HK-2 (cell line): ENCODE measurements around the gene KIF26B.

ENCODE experiments used
- DNase-seq: peaks from one replicate; pipeline ENCODE4 v3.0.0-alpha.2; 2018; ENCODE audit not compliant: unreplicated experiment

Gene KIF26B

DNA sequence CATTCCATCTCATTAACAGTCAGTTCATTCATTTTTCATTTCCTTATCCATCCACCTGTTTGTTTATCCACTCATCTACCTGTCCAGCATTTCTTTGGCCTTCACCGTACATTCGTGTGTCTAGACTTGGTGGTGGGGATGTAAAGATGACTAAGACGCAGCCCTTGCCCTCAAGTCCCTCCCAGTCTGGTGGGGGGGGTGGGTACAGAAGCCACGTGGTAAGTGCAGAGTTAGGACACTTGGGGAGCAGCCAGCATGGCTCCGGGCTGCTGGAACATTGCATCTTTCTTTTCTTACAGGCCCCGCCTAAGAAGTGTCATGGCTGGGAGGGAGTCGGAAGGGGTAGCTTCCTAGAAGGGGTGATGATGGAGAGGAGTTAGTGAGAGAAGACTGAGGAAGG lies 17.2 kb downstream of the KIF26B start:
- no peak for DNase-seq

DNA sequence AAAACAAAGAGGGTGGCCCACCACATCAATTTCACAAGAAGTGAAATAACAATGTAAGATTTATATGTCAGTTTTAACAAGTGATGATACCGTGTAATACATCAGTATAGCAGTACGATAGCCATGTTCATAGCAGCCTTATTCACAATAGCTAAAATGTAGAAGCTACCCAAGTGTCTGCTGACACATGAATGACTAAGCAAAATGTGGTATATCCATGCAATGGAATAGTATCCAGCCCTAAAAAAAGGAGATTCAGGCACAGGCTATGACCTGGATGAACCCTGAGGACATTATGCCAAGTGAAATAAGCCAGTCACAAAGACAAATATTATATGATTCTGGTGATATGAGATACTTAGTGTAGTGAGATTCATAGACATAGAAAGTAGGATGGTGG lies 18.0 kb downstream of the KIF26B start:
- no peak for DNase-seq

DNA sequence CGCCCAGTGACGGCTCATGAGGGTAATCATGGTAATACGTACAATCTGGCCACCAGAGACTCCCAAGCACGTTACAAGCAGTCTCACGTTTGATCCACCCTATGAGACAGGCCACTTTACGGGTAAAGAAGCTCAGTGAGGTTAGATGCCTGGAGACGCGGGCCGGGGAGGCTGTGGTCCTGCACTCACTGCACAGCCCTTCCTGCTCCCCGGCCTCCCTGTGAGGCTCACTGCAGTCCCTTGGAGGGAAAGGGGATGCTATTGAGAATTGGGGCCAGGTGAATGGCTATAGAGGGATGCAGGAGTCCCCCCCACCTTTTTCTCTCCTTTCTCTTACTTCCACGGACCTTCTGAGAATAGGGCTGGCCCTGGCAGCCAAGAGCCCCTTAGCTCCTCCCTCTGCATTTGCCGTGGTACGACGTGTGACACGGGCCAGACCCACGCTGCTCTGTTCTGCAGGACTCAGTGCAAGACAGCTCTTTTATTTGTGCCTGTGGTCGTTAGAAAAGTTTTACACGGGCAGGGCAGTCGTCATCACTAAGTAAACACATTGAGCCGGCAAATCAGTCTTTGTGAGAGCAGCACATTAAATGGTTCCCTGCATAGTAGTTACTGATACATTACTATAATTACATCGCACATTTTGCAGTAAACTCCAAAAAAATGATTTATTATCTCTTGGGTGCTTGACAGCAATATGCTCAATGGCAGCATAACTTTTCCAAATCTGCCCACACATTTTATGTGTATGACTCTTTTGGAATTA lies 18.8 kb downstream of the KIF26B start:
- DNase-seq = no peak

DNA sequence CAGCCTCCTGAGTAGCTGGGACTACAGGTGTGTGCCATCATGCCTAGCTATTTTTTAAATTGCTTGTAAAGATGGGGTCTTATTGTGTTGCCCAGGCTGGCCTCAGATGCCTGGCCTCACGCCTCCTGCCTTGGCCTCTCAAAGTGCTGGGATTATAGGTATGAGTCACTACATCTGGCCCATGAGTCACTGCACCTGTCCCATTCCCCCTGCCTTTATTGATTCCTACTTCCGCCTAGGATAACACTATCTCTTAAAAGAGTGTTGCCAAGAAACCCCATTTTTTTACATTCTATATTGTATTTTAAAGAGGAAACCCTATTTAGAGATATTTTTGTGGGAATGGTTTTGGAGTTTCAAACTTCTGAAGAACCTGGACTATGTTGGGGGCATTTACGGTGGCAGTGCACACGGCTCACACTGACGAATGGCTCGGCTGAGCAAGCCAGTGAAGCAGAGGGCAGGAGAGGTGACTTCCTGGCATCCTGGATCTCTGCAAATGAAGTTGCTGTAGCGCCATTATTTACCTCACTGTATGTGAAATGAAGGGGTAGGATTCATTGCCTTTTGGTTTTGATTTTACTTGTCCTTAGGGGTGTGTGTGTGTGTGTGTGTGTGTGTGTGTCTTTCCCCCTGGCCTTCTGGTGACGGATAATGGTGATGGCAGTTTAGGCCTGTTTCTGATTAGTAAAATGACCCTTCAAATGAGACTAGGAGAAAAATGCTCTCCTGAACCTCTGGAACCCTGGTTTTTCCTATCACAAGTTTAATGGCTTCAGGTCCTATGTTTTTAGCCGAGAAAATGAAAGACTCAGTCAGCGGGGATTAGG lies 22.5 kb downstream of the KIF26B start:
- peak; percentile 17 for DNase-seq

DNA sequence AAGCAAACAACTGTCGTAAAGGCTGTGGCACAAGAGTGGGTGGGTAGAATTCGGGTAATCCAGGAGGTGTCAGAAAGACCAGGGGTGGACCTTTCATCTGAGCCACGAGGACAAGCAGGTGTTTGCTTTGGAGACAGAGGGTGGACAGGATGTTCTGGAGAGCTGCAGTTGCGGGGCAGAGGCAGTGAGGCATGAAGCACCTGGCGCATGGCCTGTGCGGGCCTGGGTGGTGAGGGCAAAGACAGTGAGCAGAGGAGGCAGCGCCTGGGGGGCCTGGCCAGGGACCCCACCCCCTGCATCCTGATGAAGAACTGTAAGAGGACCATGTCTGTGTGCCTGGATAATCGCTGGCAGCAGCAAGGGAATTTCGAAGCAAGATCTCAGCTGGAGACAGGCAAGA lies 24.9 kb downstream of the KIF26B start:
- DNase-seq = peak; percentile 11

DNA sequence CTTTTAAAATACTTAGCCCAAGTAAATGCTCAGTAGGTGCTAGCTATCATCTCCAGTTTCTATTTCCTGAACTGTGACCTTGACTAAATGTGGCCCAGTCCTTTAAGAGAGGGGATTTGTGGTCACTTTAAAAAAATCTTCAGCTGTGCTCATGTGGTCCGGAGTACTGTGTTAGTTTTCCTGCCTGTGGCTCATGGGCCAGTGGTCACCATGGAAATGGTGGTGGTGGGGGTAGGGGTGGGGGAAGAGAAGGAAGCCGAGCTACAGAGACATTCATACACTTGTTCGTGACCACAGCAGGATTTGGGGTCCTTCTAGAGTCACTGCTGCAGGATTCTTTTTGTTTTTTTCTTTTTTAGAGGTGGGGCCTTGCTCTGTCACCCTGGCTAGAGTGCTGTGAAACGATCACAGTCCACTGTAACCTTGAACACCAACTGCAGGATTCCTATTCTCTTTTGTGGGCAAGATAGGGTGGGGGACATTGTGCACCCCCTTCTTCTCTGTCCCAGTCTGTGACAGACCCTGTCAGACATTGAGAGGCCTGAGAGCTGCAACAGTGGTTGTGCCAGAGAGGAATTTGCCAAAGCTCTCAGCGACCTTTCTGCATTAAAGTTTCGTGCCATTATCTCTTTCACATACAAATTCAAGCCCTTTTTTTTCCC lies 25.8 kb downstream of the KIF26B start:
- DNase-seq = peak; percentile 49

DNA sequence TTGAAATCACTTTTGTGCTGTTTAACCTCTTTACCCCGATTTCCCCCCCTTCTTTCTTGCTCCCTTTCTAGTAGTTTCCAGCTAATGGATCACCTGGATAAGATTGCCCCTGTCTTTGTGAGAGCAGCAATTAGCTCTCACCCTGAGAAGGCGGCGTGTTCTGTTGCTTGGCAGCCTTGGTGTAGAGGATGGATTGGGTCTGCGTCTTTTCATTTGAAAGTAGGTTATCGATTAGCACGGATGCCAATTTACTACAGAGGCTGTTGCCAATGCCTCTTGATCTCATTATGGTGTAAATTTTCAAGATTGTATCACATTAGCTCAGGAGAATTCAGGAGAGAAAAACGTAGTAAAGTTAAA lies 26.4 kb downstream of the KIF26B start:
- DNase-seq = no peak

DNA sequence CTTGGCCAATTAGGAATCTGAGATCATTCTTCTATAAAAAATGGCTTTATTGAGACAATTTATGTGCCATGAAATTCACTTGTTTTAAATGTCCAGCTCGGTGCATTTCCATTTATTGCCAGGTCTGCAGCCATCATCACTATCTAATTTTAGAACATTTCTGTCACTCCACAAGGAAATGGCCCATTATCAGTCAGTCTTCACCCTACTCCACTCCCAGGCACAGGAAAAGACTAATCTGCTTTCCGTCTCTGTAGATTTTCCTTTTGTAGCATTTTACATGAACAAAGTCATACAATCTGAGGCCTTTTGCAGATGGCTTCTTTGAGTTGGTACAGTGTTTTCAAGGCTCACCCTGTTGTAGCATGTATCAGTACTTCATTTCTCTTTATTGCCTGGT lies 27.2 kb downstream of the KIF26B start:
- DNase-seq = no peak

DNA sequence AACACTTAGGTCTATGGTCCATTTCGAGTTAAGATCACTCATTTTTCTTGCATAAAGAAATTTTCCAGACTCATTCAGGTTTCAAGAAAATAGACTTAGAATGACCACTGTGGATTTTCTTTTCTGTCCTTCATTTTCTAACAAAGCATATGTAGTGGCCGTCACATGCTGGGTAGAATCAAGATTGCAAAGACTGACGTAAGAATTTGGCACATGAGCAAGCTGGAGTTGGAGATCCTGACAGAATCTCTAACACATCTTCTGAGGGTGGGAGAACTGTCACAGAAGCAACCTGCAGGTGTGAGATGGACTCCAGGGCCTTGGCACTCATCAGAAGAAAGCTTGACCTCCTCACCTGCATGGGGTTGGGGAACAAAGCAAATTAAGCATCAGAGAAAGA lies 28.6 kb downstream of the KIF26B start:
- no peak for DNase-seq

DNA sequence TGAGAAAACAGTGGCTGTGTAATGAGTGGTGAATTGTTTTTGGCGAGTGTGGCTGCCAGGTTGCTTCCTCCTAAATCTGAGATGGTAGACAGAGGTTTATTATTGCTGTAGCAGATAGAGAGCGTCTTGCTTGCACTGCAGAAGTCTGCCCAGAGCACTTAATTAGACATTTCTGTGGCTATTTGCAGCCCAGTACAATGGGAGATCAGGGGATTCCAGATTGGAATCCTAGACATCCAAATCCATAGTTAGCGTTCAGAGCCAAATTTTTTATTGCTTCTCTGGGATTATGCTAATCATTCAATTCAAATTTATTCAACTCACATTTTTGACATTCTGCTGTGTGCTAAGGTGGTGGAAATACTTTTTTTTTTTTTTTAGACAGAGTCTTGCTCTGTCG lies 30.0 kb downstream of the KIF26B start:
- no peak for DNase-seq

DNA sequence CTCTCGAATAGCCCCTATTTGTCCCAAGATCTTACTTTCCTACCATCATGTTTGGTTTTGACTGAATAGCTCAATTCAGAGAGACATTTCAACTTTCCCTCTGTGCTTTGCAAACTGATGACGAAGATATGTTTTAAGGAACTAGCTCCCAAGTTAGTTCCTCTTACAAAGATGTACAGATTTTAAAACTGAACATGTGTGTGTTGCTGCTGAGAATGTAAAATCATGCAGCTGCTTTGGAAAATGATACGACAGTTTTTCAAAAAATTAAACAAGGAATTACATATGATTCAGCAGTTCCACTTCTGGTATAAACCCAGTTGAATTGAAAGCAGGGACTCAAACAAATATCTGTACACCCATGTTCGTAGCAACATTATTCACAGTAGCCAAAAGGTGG lies 33.6 kb downstream of the KIF26B start:
- DNase-seq = no peak

DNA sequence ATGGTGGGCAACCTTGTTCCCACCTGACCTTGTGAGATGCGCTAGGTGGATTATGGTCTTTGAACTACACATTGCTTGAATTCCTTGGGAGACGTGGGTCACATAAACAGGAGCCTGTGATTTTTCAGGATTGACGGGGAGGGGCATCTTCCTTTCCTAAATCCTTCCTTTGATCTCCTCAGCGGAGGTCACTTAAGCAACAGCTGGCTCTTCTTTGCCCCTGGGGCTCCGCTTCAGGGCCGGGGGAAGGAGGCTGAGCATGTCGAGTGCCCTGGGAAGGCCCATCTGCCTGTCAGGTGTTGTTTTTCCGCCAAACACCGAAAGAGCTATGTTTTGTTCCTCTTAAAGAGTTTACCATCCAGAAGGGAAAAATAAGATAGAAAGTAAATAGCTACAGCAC lies 40.6 kb downstream of the KIF26B start:
- DNase-seq = no peak

DNA sequence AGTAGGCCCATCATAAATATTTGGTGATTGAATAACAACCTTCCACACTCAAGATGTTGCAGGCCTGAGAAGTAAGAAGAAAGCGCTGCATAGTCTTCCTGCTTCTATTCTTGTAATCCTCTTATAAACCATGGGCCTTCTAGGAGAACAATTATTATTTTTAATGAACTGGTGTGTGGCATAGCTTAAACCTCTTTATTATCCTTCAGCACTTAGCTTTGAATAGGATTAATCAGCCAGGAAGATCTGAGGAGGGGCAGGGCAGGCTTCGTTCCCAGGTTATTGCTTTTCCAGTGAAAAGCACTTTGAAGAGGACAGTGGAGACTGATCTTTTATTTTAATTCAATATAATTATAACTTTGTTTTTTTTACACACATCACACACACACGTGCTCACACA lies 42.3 kb downstream of the KIF26B start:
- DNase-seq = no peak

DNA sequence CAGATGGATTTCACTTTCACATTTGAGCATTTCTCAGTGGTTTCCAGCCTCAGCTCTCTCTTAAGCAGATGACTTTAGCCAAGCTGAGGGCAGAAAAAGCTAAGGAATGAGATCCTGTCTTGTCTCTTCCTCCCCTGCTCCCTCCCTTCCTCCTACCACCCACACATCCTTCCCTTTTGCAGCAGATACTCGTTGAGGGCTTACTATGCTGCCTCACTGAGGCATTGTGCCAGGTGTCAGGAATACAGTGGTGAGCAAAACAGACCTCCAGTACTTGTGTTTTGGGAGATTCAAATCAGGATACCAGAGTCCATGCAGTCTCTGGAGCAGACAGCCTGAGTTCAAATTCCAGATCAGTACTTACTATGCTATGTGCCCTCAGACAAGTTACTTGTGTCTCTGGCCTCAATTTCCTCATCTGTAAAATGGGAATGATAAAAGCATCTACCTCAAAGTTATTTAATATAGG lies 43.2 kb downstream of the KIF26B start:
- peak; percentile 11 for DNase-seq

DNA sequence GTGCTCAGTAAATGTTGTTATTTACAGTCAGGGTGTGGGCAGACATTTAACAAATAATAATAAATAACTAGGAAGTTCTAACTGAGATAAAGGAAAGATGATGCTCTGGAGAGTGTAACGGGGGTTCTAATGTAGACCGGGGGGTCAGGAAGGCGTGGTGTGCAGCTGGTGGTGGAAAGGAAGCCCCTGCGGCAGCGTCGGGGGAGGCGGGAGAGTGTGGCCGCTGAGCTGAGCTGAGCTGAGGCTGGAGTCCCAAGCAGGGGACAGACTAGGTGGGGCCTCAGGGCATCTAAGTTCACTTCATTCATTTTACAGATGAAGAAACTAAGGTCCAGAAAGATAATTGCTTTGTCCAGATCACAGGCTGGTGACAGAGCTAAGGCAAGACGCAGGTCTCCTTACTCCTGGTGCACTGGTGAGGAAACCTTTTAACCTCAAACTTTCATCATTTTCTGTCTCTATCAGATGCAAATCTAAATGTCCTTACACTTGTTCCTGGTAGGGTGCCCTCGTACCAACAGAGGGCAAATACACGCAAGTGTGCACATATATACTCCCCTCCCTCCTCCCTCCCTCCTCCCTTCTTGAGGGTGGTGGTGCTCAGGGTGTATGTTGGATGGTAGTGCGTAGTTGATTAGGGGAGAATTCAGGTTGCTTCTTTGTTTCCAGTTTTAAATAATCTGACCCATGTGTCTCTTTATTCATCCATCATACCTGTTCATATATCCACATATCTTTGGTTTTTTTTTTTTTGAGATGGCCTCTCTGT lies 44.1 kb downstream of the KIF26B start:
- DNase-seq = no peak

DNA sequence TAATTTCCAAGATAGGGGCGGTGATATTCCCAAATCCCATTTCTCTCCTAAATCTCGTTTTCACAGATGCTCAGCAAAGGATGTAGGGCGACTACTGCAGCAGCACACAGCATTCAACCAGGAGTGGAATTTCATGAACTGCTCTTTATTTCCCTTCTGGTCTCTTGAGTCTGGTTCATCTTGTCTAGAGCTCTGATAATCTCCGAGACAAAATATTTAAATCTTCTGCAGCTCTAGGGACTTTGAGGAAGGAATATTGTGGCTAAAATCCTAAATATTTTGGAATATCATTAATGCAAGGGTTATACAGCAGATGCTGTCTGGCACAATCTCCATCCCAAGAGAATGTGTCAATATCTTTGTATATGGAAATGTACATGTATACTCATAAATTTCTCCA lies 45.4 kb downstream of the KIF26B start:
- no peak for DNase-seq

DNA sequence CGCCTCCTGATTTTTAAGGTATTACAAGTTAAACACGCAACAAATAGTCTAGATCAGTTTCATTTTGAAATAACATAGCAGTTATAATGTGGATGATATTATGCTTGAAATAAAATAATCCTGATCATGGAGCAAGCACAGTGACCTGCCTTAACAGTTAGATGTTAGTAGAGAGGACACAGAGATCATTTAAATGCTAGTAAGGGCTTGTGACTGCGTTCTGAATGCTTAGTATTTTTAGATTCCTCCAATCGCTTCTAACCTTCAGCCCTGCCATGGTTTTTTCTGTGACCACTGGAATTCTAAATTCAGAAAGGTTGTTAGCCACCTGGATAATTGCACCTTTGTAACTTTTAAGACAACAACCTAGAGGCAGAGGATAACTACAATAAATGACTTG lies 46.4 kb downstream of the KIF26B start:
- DNase-seq = no peak

DNA sequence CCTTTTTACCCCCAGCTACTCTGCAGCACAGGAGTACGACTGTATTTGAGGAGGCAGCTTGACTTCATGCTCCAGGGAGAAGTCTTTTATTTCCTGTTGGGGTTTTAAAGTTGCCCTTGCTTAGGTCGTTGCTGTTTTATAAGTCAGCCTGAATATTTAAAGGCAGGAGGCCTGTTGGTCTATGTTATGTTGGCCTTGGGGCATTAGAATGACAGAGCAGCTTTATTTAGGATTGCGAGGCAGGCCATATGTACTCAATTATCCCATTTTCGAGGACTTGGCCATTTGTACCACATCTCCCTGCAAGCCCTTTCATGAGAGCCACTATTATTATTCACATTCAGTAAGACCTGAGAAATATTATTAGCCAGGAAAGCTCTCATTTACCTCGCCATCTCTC lies 47.0 kb downstream of the KIF26B start:
- no peak for DNase-seq

DNA sequence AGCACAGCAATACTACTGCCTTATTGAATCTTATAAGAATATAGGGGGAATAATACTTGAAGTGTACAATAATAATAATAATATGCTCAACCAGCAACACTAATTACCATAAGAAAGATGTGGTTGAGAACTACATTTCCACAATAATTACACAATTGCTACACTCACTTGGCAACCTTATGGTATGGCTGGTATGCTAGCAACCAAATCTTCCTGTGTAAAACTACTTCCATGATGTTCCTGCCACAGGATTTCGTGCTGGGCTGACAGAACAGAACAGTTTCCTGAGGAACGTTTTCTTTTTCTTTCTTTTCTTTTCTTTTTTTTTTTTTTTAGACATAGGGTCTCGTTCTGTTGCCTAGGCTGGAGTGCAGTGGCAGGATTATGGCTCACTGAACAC lies 50.6 kb downstream of the KIF26B start:
- DNase-seq = no peak

DNA sequence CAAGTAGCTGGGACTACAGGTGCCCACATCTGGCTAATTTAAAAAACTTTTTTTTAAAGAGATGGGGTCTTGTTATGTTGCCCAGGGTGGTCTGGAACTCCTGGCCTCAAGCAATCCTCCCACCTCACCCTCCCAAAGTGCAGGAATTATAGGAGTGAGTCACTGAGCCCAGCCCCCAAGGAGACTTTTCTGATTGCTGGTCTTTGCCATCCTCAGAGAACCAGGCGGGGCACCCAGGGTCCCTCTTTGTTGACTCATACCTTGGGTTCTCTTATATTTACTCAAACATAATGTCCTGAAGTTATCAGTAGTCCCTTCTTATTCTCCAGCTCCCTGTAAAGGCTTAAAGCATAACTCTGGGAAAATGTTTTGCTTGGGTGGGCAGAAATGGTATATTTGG lies 51.1 kb downstream of the KIF26B start:
- DNase-seq = no peak

DNA sequence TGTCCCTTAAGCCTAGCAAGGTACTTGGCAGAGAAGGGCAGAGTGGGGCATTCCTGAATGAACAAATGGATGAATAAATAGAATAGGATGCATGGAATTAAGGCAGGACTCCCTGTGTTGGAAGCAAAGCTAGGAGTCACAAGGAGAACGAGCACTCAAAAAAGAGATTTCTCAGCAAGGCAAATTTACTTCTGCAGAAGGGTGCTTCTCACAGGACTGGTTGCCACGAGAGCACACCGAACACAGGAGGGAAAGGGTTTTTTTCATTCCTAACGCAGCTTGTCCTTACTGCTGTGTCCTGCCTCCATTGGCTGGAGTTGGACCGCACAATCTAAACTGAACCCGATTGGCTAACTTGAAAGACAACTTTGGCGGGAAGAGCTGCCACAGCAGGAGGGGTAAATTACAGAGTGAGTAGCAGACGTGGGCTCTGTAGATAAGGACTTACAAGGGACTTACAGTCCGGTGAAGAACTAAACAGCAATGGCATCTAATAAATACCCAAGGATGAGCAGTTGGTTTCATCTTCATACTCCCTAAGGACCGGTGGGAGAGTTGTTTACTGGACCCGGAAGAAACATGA lies 52.4 kb downstream of the KIF26B start:
- no peak for DNase-seq

DNA sequence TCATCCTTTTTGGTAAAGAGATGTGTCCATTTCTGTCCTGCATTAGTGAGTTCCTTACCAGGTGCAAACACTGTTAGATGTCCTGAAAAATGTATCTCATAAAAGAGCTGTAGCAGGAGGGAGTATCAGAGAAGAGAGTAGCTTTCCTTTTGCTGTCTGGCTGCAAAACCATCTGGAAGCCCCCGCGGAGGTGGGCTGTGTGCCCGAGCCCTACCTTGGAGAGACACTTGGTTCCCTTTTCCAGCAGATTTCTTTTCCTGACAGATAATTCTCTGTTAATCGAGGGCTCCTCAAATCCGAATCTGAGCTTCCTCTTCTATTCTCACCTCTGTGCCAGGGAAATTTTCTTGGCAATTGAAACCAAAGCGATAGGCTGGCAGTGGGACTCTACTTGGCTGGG lies 53.0 kb downstream of the KIF26B start:
- no peak for DNase-seq
